Keratinocyte (primary cell): ENCODE results near the gene SH3PXD2A. TPM values are rescaled to one million over a fixed set of nuclear protein-coding genes. Genes with fewer than 3 reads are reported as not detected.
A peak's percentile ranks its signal among the peaks of the same experiment; 100 is the strongest.

Experiments used
- DNase-seq: peaks from one replicate; pipeline ENCODE4 v3.0.0-alpha.2; 2011; ENCODE audit warnings: low read depth, missing footprints, low spot score
- FAIRE-seq: peaks from 2 replicates; lab custom pipeline; 2011; peaks lifted over from hg19 to GRCh38; lab: Jason Lieb, UNC
- H2AFZ ChIP-seq: 2 replicates; pipeline ENCODE4 v1.6.0; 2012; ENCODE audit warnings: low read length, control low read depth, inconsistent platforms; ENCODE audit not compliant: control insufficient read depth
- H3K27ac ChIP-seq: 2 replicates; pipeline ENCODE4 v1.5.1; 2011; ENCODE audit warnings: low read length; ENCODE audit not compliant: control insufficient read depth, insufficient read depth
- H3K27me3 ChIP-seq: 3 replicates; pipeline ENCODE4 v1.6.0; 2011; ENCODE audit warnings: low read length; ENCODE audit not compliant: control insufficient read depth, insufficient read depth; ENCODE audit errors: extremely low read depth
- H3K36me3 ChIP-seq, 2 experiments: 2 replicates in 1 of 2; 3 replicates in 1 of 2; pipeline ENCODE4 v1.5.1; 2011; ENCODE audit warnings: low read length in 2 of 2, mild to moderate bottlenecking in 1 of 2; ENCODE audit not compliant: control insufficient read depth in 2 of 2, insufficient read depth in 2 of 2; ENCODE audit errors: extremely low read depth in 1 of 2
- H3K4me1 ChIP-seq: 3 replicates; pipeline ENCODE4 v1.5.1; 2011; ENCODE audit warnings: low read length; ENCODE audit not compliant: control insufficient read depth, insufficient read depth; ENCODE audit errors: extremely low read depth
- H3K4me2 ChIP-seq: 3 replicates; pipeline ENCODE4 v1.6.0; 2011; ENCODE audit warnings: low read depth, low read length; ENCODE audit not compliant: control insufficient read depth, insufficient read depth; ENCODE audit errors: extremely low read depth
- H3K4me3 ChIP-seq, 3 experiments: fragments of 200-600 bp in 1 of 3; sonication (generic) in 1 of 3; 2 replicates in 2 of 3; 3 replicates in 1 of 3; pipeline ENCODE4 v1.5.1; 2011 to 2016; ENCODE audit warnings: low read length in 3 of 3, mild to moderate bottlenecking in 3 of 3, control low read depth in 2 of 3, inconsistent platforms in 1 of 3, low read depth in 1 of 3, mixed read lengths in 1 of 3, mixed run types in 1 of 3, moderate library complexity in 1 of 3; ENCODE audit not compliant: control insufficient read depth in 2 of 3, insufficient read depth in 2 of 3; ENCODE audit errors: extremely low read depth in 1 of 3
- H3K79me2 ChIP-seq: 2 replicates; pipeline ENCODE4 v1.6.0; 2012; ENCODE audit warnings: low read length; ENCODE audit not compliant: control insufficient read depth, insufficient read depth
- H3K9ac ChIP-seq: 3 replicates; pipeline ENCODE4 v1.6.0; 2011; ENCODE audit warnings: low read length; ENCODE audit not compliant: control insufficient read depth, insufficient read depth; ENCODE audit errors: extremely low read depth
- H3K9me1 ChIP-seq: 3 replicates; pipeline ENCODE4 v1.6.0; 2011; ENCODE audit warnings: low read length; ENCODE audit not compliant: control insufficient read depth, insufficient read depth; ENCODE audit errors: extremely low read depth
- H3K9me3 ChIP-seq: 2 replicates; pipeline ENCODE4 v1.5.1; 2012; ENCODE audit warnings: low read depth, low read length; ENCODE audit not compliant: control insufficient read depth
- H4K20me1 ChIP-seq: 3 replicates; pipeline ENCODE4 v1.6.0; 2011; ENCODE audit warnings: low read length; ENCODE audit not compliant: control insufficient read depth, insufficient read depth; ENCODE audit errors: extremely low read depth
- CTCF ChIP-seq, 3 experiments: IDR thresholded peaks in 1 of 3; conservative IDR thresholded peaks in 1 of 3; optimal IDR thresholded peaks in 1 of 3; 2 replicates in 2 of 3; 3 replicates in 1 of 3; pipeline versions ENCODE3 to v1.5.1; 2011; ENCODE audit warnings: low read length in 3 of 3, mild to moderate bottlenecking in 3 of 3, moderate library complexity in 2 of 3, control low read depth in 1 of 3, inconsistent platforms in 1 of 3; ENCODE audit not compliant: insufficient read depth in 2 of 3; ENCODE audit errors: extremely low read depth in 1 of 3
- EZH2 ChIP-seq: IDR thresholded peaks from one replicate; pipeline ENCODE4 v1.6.1; 2012; ENCODE audit warnings: inconsistent platforms, mild to moderate bottlenecking, low read length, moderate library complexity
- dilution Hi-C: fragments of 300-500 bp; cut with MboI; formaldehyde crosslinking; loops from one replicate; pipeline ENCODE4 v1.7.0; 2020; ENCODE audit warnings: low sequenced_read_pairs; ENCODE audit not compliant: extremely low pct_ligation_motif_present
- polyA plus RNA-seq, 5 experiments: library from polyadenylated mRNA; depleted of rRNA in 3 of 5; stranded (reverse) in 3 of 5; stranded (forward) in 1 of 5; unstranded in 1 of 5; fragments of >200 nt; gene quantifications; 1 replicate in 1 of 5; 2 replicates in 3 of 5; 3 replicates in 1 of 5; pipeline versions ENCODE4 v1.2.1 to v1.2.3, GENCODE V29; 2011 to 2012; ENCODE audit warnings: missing spikeins in 2 of 5, low read depth in 1 of 5, low replicate concordance in 1 of 5

SH3PXD2A gene
- polyA plus RNA-seq, 1 donor (not counting 4 experiments of a cell fraction or from before 2014, with no cell fraction given) = 33.9 TPM

GRCh38 chr10:103829838-103830465 is 25.4 kb downstream of the SH3PXD2A start:
- Histone ChIP-seq H3K27me3 (no peaks in the 10 kb centered on the region), H3K4me3 (no peak overlapping the region), H3K9me3 (no peaks in the 10 kb centered on the region), H3K9me1 (peaks cover 14% of the 10 kb centered on the region), H3K4me1 (peaks cover 63% of the 10 kb centered on the region), H3K4me2 (no peak overlapping the region), H3K27ac (no peak overlapping the region), H2AFZ (no peak overlapping the region), H3K9ac (no peak overlapping the region), H3K36me3 (peaks cover 12 to 49% of the 10 kb centered on the region in 2 experiments), H3K79me2 (peaks cover 94% of the 10 kb centered on the region), H4K20me1 (peaks cover 31% of the 10 kb centered on the region)
- TF ChIP-seq EZH2 (no peak), CTCF (optimal IDR thresholded peaks at IDR 0.05 in 1 of 3, IDR thresholded peaks at IDR 0.05 in 1 of 3, conservative IDR thresholded peaks at IDR 0.05 in 1 of 3; ENCODE audit: extremely low read depth in 1 of 3, insufficient read depth in 2 of 3, low read length in 3 of 3) (no peak)
- FAIRE-seq (peak; percentile 68), DNase-seq (no peak)
- dilution Hi-C loops = no loop called here

- Histone ChIP-seq H3K27me3 (no peaks in the 10 kb centered on the region), H3K4me1 (peaks cover 69% of the 10 kb centered on the region), H3K27ac (peak overlapping the region; percentile 83), H3K4me3 (no peak overlapping the region), H3K9ac (no peak overlapping the region), H2AFZ (no peak overlapping the region), H4K20me1 (peaks cover 26% of the 10 kb centered on the region), H3K36me3 (peaks cover 9 to 45% of the 10 kb centered on the region in 2 experiments), H3K9me1 (peaks cover 14% of the 10 kb centered on the region), H3K79me2 (peaks cover 94% of the 10 kb centered on the region), H3K4me2 (peak overlapping the region; percentile 46), H3K9me3 (no peaks in the 10 kb centered on the region)
- no peak for FAIRE-seq
- dilution Hi-C loops = no loop called here
- DNase-seq = no peak
- TF ChIP-seq EZH2 (no peak), CTCF (optimal IDR thresholded peaks at IDR 0.05 in 1 of 3, IDR thresholded peaks at IDR 0.05 in 1 of 3, conservative IDR thresholded peaks at IDR 0.05 in 1 of 3; ENCODE audit: extremely low read depth in 1 of 3, insufficient read depth in 2 of 3, low read length in 3 of 3) (no peak)
Measured at GRCh38 chr10:103829278-103829677, 26.1 kb downstream of the SH3PXD2A start.
